Upper lobe of right lung (tissue), 1 donor: ENCODE measurements around the gene ZNF319. TPM values are rescaled to one million over a fixed set of nuclear protein-coding genes. Genes with fewer than 3 reads are reported as not detected.

Experiments
- ATAC-seq: fragments of 200-7000 bp; cut with Tn5 transposase; one replicate; pipeline ENCODE4 v1.9.1; 2020; ENCODE audit warnings: mild to moderate bottlenecking, moderate library complexity
- DNase-seq: peaks from one replicate; pipeline ENCODE4 v3.0.0-alpha.2; 2020
- H3K27ac ChIP-seq: fragments of 200-600 bp; one replicate; pipeline ENCODE4 v1.8.0; 2022
- H3K27me3 ChIP-seq: fragments of 200-600 bp; one replicate; pipeline ENCODE4 v1.8.0; 2022; ENCODE audit warnings: mild to moderate bottlenecking
- H3K36me3 ChIP-seq: fragments of 200-600 bp; one replicate; pipeline ENCODE4 v1.8.0; 2022
- H3K4me1 ChIP-seq: fragments of 200-600 bp; one replicate; pipeline ENCODE4 v1.8.0; 2022
- H3K4me3 ChIP-seq: fragments of 200-600 bp; one replicate; pipeline ENCODE4 v1.8.0; 2022; ENCODE audit warnings: mild to moderate bottlenecking
- H3K9me3 ChIP-seq: fragments of 200-600 bp; one replicate; pipeline ENCODE4 v1.8.0; 2022
- intact Hi-C: fragments of 100-400 bp; cut with DNase I; formaldehyde crosslinking; loops from one replicate; pipeline ENCODE4 v1.11.0; 2022
- total RNA-seq: library from RNA; stranded (reverse); fragmentation: NEBNext Ultra II Directional; extraction: Animal tissue kit (Norgen Biotek cat#: 25700); gene quantifications from one replicate; pipeline ENCODE4 v1.2.1, GENCODE V29; 2021
- TF ChIP-seq, protein P1 (sequence below): fragments of 200-600 bp; IDR thresholded peaks from one replicate; pipeline ENCODE4 v1.8.0; 2022; ENCODE audit warnings: antibody characterized with exemption
- donor health status: DM: no; HTN: yes; CAD: no; lungs with severe emphysema.

Gene ZNF319
- total RNA-seq, 1 donor from 2014 or later: 10.6 TPM

DNA sequence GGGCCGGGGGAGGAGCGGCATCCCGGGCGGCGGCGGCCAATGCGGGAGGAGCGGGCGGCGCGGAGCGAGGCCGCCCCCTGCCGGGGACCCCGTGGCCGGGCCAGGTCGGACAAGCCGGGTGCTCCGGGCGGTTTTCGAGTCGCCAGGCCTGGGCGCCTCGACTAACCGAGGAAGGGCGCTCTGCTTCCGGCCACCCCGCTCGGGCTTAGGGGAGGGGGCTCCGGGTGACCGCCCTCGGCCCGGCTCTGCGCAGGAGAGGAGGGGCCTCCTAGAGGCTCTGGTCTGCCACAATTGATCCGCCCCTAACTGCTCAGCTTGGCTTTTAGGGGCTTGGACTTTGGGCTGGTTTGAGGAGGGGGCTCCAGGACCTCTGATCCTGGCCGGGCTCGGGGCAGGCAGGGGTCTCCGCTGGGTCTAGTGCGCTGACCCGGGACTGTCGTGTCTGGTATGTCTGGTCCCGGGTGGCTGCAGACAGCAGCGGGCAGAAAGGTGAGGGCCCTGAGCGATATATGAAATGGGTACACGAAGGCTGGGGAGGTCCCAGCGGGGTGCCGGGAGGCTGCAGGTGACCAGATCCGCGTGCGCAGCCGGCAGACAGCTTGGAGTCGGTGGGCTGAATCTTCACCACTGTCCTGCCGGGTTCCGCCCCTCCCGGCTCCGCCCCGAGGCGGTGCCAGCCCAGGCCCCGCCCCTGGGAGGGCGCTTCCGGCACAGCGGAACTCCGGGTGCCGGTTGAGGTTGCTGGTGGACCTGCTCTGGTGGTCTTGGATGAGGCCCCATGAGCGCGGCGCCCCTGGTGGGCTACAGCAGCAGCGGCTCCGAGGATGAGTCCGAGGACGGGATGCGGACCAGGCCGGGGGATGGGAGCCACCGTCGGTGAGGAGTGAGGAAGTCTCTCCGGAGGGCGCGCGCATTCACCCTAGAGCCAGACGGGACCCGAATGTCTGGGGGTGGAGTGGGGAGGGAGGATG lies 519 bp upstream of the ZNF319 start, which contains the start of gene USB1:
Gene USB1 (plus strand): TSS at position 702 of the 971 bp plus-strand sequence. CDS start 77 bp downstream, at position 779.
- Histone ChIP-seq H3K9me3 (no peaks in the 10 kb centered on the region), H3K27me3 (no peaks in the 10 kb centered on the region), H3K36me3 (peaks cover 21% of the 10 kb centered on the region), H3K4me1 (peaks cover 28% of the 10 kb centered on the region), H3K27ac (peak within 1 kb of the TSS; percentile 85), H3K4me3 (peak within 1 kb of the TSS; percentile 66)
- ATAC-seq (peak; percentile 92), DNase-seq (peak; percentile 94)
- intact Hi-C loops: loop anchor here (5.0 kb wide), 1 partner anchor 94 kb away; no protein-coding TSS in a partner anchor
- TF ChIP-seq, protein P1, sequence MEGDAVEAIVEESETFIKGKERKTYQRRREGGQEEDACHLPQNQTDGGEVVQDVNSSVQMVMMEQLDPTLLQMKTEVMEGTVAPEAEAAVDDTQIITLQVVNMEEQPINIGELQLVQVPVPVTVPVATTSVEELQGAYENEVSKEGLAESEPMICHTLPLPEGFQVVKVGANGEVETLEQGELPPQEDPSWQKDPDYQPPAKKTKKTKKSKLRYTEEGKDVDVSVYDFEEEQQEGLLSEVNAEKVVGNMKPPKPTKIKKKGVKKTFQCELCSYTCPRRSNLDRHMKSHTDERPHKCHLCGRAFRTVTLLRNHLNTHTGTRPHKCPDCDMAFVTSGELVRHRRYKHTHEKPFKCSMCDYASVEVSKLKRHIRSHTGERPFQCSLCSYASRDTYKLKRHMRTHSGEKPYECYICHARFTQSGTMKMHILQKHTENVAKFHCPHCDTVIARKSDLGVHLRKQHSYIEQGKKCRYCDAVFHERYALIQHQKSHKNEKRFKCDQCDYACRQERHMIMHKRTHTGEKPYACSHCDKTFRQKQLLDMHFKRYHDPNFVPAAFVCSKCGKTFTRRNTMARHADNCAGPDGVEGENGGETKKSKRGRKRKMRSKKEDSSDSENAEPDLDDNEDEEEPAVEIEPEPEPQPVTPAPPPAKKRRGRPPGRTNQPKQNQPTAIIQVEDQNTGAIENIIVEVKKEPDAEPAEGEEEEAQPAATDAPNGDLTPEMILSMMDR: peak; percentile 67

DNA sequence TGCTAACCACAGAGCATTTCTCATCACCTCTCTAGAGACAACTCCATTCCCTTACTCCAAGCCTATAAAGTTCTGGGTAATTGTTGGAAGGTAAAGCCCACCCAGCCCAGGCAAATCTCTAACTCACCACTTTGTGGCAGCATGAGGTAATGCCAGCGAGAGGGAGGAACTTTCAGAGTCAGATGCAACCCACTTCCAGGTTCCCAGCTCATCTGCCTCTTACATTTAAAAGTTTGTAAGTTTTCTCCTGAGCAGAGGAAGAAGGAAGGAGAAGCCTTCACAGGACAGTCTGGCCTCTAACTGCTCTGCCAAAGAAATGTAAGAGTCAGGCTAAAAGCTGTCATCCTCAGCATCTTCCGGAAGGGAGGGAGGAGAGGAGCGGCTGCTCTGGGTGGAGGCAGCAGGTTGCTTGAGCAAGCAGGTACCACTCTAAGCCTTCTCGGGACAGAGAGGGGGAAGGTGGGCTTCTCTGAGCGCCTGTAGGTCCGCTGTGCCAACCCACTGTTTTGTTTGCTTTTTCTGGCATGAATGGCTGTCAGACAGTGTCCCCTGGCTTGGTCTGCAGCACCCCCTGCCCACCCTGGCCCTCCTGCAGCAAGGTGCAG lies 1.0 kb downstream of the ZNF319 start:
- peak overlapping the region; percentile 66 for H3K4me3 ChIP-seq
- peaks cover 23% of the 10 kb centered on the region for H3K36me3 ChIP-seq
- intact Hi-C loops: no loop called here

DNA sequence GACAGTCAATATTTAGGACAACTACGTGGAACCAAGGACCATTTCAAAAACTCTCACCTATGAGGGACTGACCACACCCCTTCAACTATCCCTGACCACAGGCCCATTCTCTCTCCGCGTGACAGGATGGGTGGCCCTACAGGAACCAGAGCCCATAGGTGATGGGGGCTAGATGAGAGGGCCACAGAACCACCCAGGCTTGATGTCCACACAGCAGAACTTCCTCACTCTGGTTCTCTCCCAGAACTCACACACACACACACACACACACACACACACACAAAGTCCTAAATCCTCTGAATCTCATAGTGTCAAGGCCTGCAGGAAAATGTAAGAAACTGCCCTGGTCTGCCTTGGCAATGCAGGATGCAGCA lies 1.5 kb downstream of the ZNF319 start:
- Histone ChIP-seq H3K36me3 (peaks cover 23% of the 10 kb centered on the region), H3K9me3 (no peaks in the 10 kb centered on the region), H3K4me1 (peaks cover 41% of the 10 kb centered on the region), H3K4me3 (peak overlapping the region; percentile 66), H3K27me3 (no peaks in the 10 kb centered on the region), H3K27ac (peak overlapping the region; percentile 85)
- TF ChIP-seq, protein P1: no peak
- peak; percentile 46 for DNase-seq
- ATAC-seq: no peak
- intact Hi-C loops: no loop called here

More for the DNA sequence above, 1.0 kb downstream of the ZNF319 start:
- Histone ChIP-seq H3K27ac (peak overlapping the region; percentile 85), H3K9me3 (no peaks in the 10 kb centered on the region), H3K27me3 (no peaks in the 10 kb centered on the region), H3K4me1 (peaks cover 39% of the 10 kb centered on the region)
- ATAC-seq (no peak), DNase-seq (no peak)
- TF ChIP-seq, protein P1: no peak

- ATAC-seq (peak; percentile 52), DNase-seq (peak; percentile 86)
- Histone ChIP-seq H3K4me3 (no peak overlapping the region), H3K27ac (peak overlapping the region; percentile 24), H3K4me1 (peaks cover 44% of the 10 kb centered on the region), H3K36me3 (peaks cover 23% of the 10 kb centered on the region), H3K9me3 (no peaks in the 10 kb centered on the region), H3K27me3 (no peaks in the 10 kb centered on the region)
- TF ChIP-seq, protein P1: no peak
- intact Hi-C loops: no loop called here
These were observed 2.0 kb downstream of the ZNF319 start for GRCh38 chr16:57998486-57998885.

- intact Hi-C loops: no loop called here
- Histone ChIP-seq H3K4me3 (no peak overlapping the region), H3K27me3 (no peaks in the 10 kb centered on the region), H3K36me3 (peaks cover 23% of the 10 kb centered on the region), H3K9me3 (no peaks in the 10 kb centered on the region), H3K27ac (no peak overlapping the region), H3K4me1 (peaks cover 49% of the 10 kb centered on the region)
- ATAC-seq (no peak), DNase-seq (peak; percentile 63)
- TF ChIP-seq, protein P1: no peak
These were observed 2.8 kb downstream of the ZNF319 start for GRCh38 chr16:57997528-57998265.
